SK-N-SH (cell line): ENCODE results near the gene MUC16. TPM values are rescaled to one million over a fixed set of nuclear protein-coding genes. Genes with fewer than 3 reads are reported as not detected.

Experiments
- CTCF ChIA-PET: fragments of 300-600, 350-600 bp; formaldehyde crosslinking; extraction: SDS; loops from one replicate; lab custom pipeline; 2021; lab: Yijun Ruan, JAX
- POLR2A ChIA-PET: fragments of 350-600 bp; sonication (Branson Sonifier 250); formaldehyde crosslinking; extraction: SDS; loops from one replicate; lab custom pipeline; 2020; ENCODE audit warnings: antibody characterized with exemption, inconsistent platforms; lab: Yijun Ruan, JAX
- DNase-seq: peaks from one replicate; pipeline ENCODE4 v3.0.0; 2012
- H2AFZ ChIP-seq: fragments of 200-600 bp; sonication (generic); 2 replicates; pipeline ENCODE4 v1.8.1; 2016; ENCODE audit warnings: antibody characterized with exemption, mild to moderate bottlenecking, low read depth
- H3F3A ChIP-seq: fragments of 200-600 bp; sonication (generic); replicated peaks from 2 replicates; pipeline ENCODE3; 2016; ENCODE audit warnings: antibody characterized with exemption, mild to moderate bottlenecking; ENCODE audit not compliant: insufficient read depth
- H3K27ac ChIP-seq, 2 experiments: fragments of 200-500 bp in 1 of 2; fragments of 200-600 bp in 1 of 2; sonication (Bioruptor generic) in 1 of 2; sonication (generic), shearing (Covaris generic) in 1 of 2; 2 replicates each; pipeline versions ENCODE4 v1.5.1 to v1.6.1; 2014 to 2016; ENCODE audit warnings: low read depth in 2 of 2, inconsistent platforms in 1 of 2, low read length in 1 of 2, mild to moderate bottlenecking in 1 of 2, mixed read lengths in 1 of 2
- H3K27me3 ChIP-seq: fragments of 200-600 bp; sonication (generic), shearing (Covaris generic); 2 replicates; pipeline ENCODE4 v1.6.1; 2016; ENCODE audit warnings: mixed run types; ENCODE audit not compliant: insufficient read depth
- H3K36me3 ChIP-seq, 2 experiments: fragments of 200-500 bp in 1 of 2; fragments of 200-600 bp in 1 of 2; sonication (Bioruptor generic) in 1 of 2; sonication (generic) in 1 of 2; replicated peaks in 1 of 2; 2 replicates each; pipeline versions ENCODE3 to v1.5.1; 2014 to 2016; ENCODE audit warnings: low read length in 1 of 2, mild to moderate bottlenecking in 1 of 2; ENCODE audit not compliant: insufficient read depth in 2 of 2, control insufficient read depth in 1 of 2
- H3K4me1 ChIP-seq, 2 experiments: fragments of 200-500 bp in 1 of 2; fragments of 200-600 bp in 1 of 2; sonication (Bioruptor generic) in 1 of 2; sonication (generic), shearing (Covaris generic) in 1 of 2; 2 replicates each; pipeline versions ENCODE4 v1.5.1 to v1.6.1; 2014 to 2016; ENCODE audit warnings: low read depth in 1 of 2, low read length in 1 of 2, mixed run types in 1 of 2; ENCODE audit not compliant: insufficient read depth in 2 of 2, control insufficient read depth in 1 of 2
- H3K4me2 ChIP-seq: fragments of 200-600 bp; sonication (generic), shearing (Covaris generic); 2 replicates; pipeline ENCODE4 v1.6.1; 2017; ENCODE audit warnings: mixed run types
- H3K4me3 ChIP-seq, 2 experiments: fragments of 200-500 bp in 1 of 2; fragments of 200-600 bp in 1 of 2; sonication (Bioruptor generic) in 1 of 2; sonication (generic), shearing (Covaris generic) in 1 of 2; 2 replicates each; pipeline versions ENCODE4 v1.5.1 to v1.8.1; 2014 to 2016; ENCODE audit warnings: low read depth in 2 of 2, inconsistent platforms in 1 of 2, low read length in 1 of 2, mild to moderate bottlenecking in 1 of 2, mixed read lengths in 1 of 2, moderate library complexity in 1 of 2
- H3K79me2 ChIP-seq: fragments of 200-600 bp; sonication (generic); 2 replicates; pipeline ENCODE4 v1.8.1; 2017; ENCODE audit warnings: mild to moderate bottlenecking; ENCODE audit not compliant: insufficient read depth
- H3K9ac ChIP-seq: fragments of 200-600 bp; sonication (generic); 2 replicates; pipeline ENCODE4 v1.6.1; 2017; ENCODE audit warnings: mixed run types
- H3K9me2 ChIP-seq: fragments of 200-600 bp; sonication (generic); 2 replicates; pipeline ENCODE4 v1.6.1; 2017; ENCODE audit warnings: mixed run types
- H3K9me3 ChIP-seq: fragments of 200-600 bp; sonication (generic); 2 replicates; pipeline ENCODE4 v1.6.1; 2017; ENCODE audit warnings: mixed run types, mild to moderate bottlenecking, moderate library complexity
- H4K20me1 ChIP-seq: fragments of 200-600 bp; sonication (generic); 2 replicates; pipeline ENCODE4 v1.6.1; 2017; ENCODE audit warnings: mild to moderate bottlenecking, mixed run types; ENCODE audit not compliant: insufficient read depth
- FOSL2 ChIP-seq: IDR thresholded peaks from 2 replicates; pipeline ENCODE4 v1.4.0; 2012; ENCODE audit warnings: low read depth, mild to moderate bottlenecking, moderate library complexity, borderline replicate concordance
- FOXJ3 ChIP-seq: sonication (generic); formaldehyde crosslinking; IDR thresholded peaks from 2 replicates; pipeline ENCODE4 v1.5.1; 2020; ENCODE audit warnings: mild to moderate bottlenecking, missing genetic modification reagents
- GABPA ChIP-seq: IDR thresholded peaks from 2 replicates; pipeline ENCODE4 v1.4.0; 2012; ENCODE audit warnings: low read depth, mild to moderate bottlenecking
- MEF2A ChIP-seq: IDR thresholded peaks from 2 replicates; pipeline ENCODE4 v1.4.0; 2012; ENCODE audit warnings: low read depth, borderline replicate concordance
- NRF1 ChIP-seq: IDR thresholded peaks from 2 replicates; pipeline ENCODE4 v1.6.1; 2012; ENCODE audit warnings: low read depth, mild to moderate bottlenecking, low read length
- RFX5 ChIP-seq: IDR thresholded peaks from 2 replicates; pipeline ENCODE4 v1.6.1; 2012; ENCODE audit warnings: mild to moderate bottlenecking, improper control_type of control experiment, low read length
- SIN3A ChIP-seq: IDR thresholded peaks from 2 replicates; pipeline ENCODE4 v1.6.1; 2012; ENCODE audit warnings: low read depth, mild to moderate bottlenecking, low read length, moderate library complexity, borderline replicate concordance
- TAF1 ChIP-seq: IDR thresholded peaks from 2 replicates; pipeline ENCODE4 v1.6.1; 2012; ENCODE audit warnings: low read depth, mild to moderate bottlenecking, low read length, moderate library complexity, borderline replicate concordance
- TCF12 ChIP-seq: IDR thresholded peaks from 2 replicates; pipeline ENCODE4 v1.4.0; 2012
- WGBS: methylation state at CpG from one replicate; pipeline ENCODE4 v1.1.6; 2017; ENCODE audit warnings: low lambda C conversion rate; 5-methylcytosine and 5-hydroxymethylcytosine counted together
- polyA plus RNA-seq, 3 experiments: library from polyadenylated mRNA; depleted of rRNA; stranded (reverse); fragments of >200 nt; gene quantifications; 2 replicates each; pipeline ENCODE4 v1.2.3, GENCODE V29; 2012
- TF ChIP-seq, protein P1 (sequence below): fragments of 200-600 bp; sonication (generic); IDR thresholded peaks from 2 replicates; pipeline ENCODE4 v1.6.1; 2017; ENCODE audit warnings: antibody characterized with exemption, mild to moderate bottlenecking, moderate library complexity
- TF ChIP-seq, protein P2 (sequence below): fragments of 150-350 bp; IDR thresholded peaks from 2 replicates; pipeline ENCODE4 v1.6.1; 2016; ENCODE audit warnings: mild to moderate bottlenecking, low read depth, low read length

MUC16 gene
- polyA plus RNA-seq, 1 of the 3 experiments (the other 2 are of a cell fraction) = not detected

DNA sequence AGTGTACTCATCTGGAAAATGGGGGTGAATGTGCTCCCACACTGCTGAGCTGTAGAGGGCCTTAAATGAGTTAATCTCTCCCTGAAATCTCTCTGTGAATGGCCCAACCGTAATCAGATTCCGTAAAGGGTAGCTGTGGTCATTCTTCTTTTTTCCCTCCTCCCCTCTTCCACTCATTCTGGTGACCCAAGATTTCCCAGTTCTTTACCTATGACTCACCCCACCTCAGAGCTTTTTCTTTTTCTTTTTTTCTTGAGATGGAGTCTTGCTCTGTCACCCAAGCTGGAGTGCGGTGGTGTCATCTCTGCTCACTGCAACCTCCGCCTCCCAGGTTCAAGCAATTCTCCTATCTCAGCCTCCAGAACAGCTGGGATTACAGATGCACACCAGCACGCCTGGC lies 33.3 kb upstream of the MUC16 start:
- no peak for DNase-seq

DNA sequence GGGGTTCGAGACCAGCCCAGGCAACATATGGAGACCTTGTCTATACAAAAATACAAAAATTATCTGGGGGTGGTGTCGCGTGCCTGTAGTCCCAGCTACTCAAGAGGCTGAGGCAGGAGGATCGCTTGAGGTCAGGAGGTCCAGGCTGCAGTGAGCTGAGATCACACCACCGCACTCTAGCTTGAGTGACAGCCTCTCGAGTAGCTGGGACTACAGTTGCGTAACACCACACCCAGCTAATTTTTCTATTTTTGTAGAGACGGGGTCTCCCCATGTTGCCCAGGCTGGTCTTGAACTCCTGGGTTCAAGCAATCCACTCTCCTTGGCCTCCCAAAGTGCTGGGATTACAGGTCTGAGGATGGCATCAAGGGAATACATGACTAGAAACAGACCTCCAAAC lies 30.8 kb upstream of the MUC16 start:
- Histone ChIP-seq H3K4me2 (no peak overlapping the region), H3F3A (no peaks in the 10 kb centered on the region), H3K79me2 (no peaks in the 10 kb centered on the region), H3K9ac (no peak overlapping the region), H3K9me2 (no peaks in the 10 kb centered on the region), H3K27me3 (peaks cover 45% of the 10 kb centered on the region; the same call in 1 of the 2 replicates), H3K4me3 (no peak overlapping the region), H3K36me3 (no peaks in the 10 kb centered on the region), H3K9me3 (no peaks in the 10 kb centered on the region), H3K27ac (no peak overlapping the region), H3K4me1 (no peaks in the 10 kb centered on the region), H4K20me1 (no peaks in the 10 kb centered on the region), H2AFZ (no peak overlapping the region)
- TF ChIP-seq, protein P1, sequence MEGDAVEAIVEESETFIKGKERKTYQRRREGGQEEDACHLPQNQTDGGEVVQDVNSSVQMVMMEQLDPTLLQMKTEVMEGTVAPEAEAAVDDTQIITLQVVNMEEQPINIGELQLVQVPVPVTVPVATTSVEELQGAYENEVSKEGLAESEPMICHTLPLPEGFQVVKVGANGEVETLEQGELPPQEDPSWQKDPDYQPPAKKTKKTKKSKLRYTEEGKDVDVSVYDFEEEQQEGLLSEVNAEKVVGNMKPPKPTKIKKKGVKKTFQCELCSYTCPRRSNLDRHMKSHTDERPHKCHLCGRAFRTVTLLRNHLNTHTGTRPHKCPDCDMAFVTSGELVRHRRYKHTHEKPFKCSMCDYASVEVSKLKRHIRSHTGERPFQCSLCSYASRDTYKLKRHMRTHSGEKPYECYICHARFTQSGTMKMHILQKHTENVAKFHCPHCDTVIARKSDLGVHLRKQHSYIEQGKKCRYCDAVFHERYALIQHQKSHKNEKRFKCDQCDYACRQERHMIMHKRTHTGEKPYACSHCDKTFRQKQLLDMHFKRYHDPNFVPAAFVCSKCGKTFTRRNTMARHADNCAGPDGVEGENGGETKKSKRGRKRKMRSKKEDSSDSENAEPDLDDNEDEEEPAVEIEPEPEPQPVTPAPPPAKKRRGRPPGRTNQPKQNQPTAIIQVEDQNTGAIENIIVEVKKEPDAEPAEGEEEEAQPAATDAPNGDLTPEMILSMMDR = no peak
- TF ChIP-seq RFX5 (no peak), TCF12 (no peak), SIN3A (no peak), FOXJ3 (no peak)
- TF ChIP-seq, protein P2, sequence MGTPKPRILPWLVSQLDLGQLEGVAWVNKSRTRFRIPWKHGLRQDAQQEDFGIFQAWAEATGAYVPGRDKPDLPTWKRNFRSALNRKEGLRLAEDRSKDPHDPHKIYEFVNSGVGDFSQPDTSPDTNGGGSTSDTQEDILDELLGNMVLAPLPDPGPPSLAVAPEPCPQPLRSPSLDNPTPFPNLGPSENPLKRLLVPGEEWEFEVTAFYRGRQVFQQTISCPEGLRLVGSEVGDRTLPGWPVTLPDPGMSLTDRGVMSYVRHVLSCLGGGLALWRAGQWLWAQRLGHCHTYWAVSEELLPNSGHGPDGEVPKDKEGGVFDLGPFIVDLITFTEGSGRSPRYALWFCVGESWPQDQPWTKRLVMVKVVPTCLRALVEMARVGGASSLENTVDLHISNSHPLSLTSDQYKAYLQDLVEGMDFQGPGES = no peak
- DNase-seq = no peak
- CTCF ChIA-PET = no interaction called here
- POLR2A ChIA-PET = interaction anchor here (0.6 kb wide), 1 partner anchor 1186 kb away, joined by 3 read pairs; no protein-coding TSS in a partner anchor
- WGBS = 8% methylated on average over 4 of the region's 8 CpGs

More for the DNA sequence above, 33.3 kb upstream of the MUC16 start:
- CTCF ChIA-PET = no interaction called here
- no peaks in the 10 kb centered on the region for H3K79me2 ChIP-seq
- H3K9me2 ChIP-seq = no peaks in the 10 kb centered on the region
- WGBS = 39% methylated on average over 5 of the region's 5 CpGs
- H2AFZ ChIP-seq = no peak overlapping the region
- no peaks in the 10 kb centered on the region for H3K9me3 ChIP-seq
- TF ChIP-seq GABPA (no peak), TAF1 (no peak), MEF2A (no peak), NRF1 (no peak), FOSL2 (0 out of 2 replicates have a peak, but pooled peaks have one; percentile 7)
- peaks cover 52% of the 10 kb centered on the region; the same call in 1 of the 2 replicates for H3K27me3 ChIP-seq
- H3K4me1 ChIP-seq = no peaks in the 10 kb centered on the region
- no peak overlapping the region for H3K27ac ChIP-seq
- no peaks in the 10 kb centered on the region for H3F3A ChIP-seq
- no peak overlapping the region for H3K9ac ChIP-seq
- no peak overlapping the region for H3K4me3 ChIP-seq
- H3K36me3 ChIP-seq = no peaks in the 10 kb centered on the region
- no peak overlapping the region for H3K4me2 ChIP-seq
- no peaks in the 10 kb centered on the region for H4K20me1 ChIP-seq
- POLR2A ChIA-PET = no interaction called here
